ENCODE measurements around the gene ACTC1.

DNA sequence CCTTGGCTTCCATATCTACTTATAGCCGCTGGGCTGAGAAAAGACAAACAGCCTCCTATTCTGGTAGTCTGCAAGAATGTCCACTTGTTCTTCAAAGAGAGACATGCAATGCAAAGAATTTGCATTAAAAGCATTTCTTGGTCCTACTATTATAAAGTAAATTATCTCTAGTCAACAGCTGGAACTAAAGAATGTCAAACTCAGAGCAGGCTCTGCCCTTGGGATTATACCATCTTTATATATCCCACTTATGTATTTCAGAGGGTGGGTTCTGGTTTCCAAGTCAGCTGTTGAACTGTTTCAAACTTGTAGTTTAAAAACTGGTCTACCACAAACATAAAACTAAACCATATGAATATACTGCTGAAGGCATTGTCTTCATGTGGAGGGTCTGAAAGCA lies 7.0 kb upstream of the ACTC1 start:
- TF ChIP-seq EZH2 (IDR thresholded peaks at IDR 0.05; ENCODE audit: low read length, unreplicated experiment) (no peak), EZH2phosphoT487 (IDR thresholded peaks at IDR 0.05; ENCODE audit: borderline replicate concordance, low read length) (no peak)
- TF ChIP-seq, protein P1, sequence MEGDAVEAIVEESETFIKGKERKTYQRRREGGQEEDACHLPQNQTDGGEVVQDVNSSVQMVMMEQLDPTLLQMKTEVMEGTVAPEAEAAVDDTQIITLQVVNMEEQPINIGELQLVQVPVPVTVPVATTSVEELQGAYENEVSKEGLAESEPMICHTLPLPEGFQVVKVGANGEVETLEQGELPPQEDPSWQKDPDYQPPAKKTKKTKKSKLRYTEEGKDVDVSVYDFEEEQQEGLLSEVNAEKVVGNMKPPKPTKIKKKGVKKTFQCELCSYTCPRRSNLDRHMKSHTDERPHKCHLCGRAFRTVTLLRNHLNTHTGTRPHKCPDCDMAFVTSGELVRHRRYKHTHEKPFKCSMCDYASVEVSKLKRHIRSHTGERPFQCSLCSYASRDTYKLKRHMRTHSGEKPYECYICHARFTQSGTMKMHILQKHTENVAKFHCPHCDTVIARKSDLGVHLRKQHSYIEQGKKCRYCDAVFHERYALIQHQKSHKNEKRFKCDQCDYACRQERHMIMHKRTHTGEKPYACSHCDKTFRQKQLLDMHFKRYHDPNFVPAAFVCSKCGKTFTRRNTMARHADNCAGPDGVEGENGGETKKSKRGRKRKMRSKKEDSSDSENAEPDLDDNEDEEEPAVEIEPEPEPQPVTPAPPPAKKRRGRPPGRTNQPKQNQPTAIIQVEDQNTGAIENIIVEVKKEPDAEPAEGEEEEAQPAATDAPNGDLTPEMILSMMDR (conservative IDR thresholded peaks at IDR 0.05; ENCODE audit: low read depth, low read length) = no peak

Measured in PC-3 (cell line).